Measurements from ENCODE around the gene LY6G6C. TPM values are rescaled to one million over a fixed set of nuclear protein-coding genes. Genes with fewer than 3 reads are reported as not detected.

The LY6G6C gene
- total RNA-seq, 4 donors from 2014 or later, result not detected

GRCh38 chr6:31717499-31718222 lies 3.9 kb downstream of the LY6G6C start:
- Histone ChIP-seq H3K36me3 (no peaks in the 10 kb centered on the region), H3K27me3 (no peaks in the 10 kb centered on the region), H3K4me3 (no peak overlapping the region), H3K27ac (replicated peaks in 1 of 4) (no peak overlapping the region), H3K4me1 (no peaks in the 10 kb centered on the region), H3K9me3 (no peaks in the 10 kb centered on the region)
- DNase-seq (ENCODE audit: extremely low spot score), result no peak
- TF ChIP-seq CTCF (IDR thresholded peaks at IDR 0.05) (no peak), POLR2AphosphoS5 (IDR thresholded peaks at IDR 0.05) (no peak), EP300 (IDR thresholded peaks at IDR 0.05) (no peak), POLR2A (IDR thresholded peaks at IDR 0.05; ENCODE audit: low read depth) (no peak)
- 67% methylated on average over 8 of the region's 10 CpGs for WGBS
- intact Hi-C loops (cut with DNase I), result no loop called here

- peaks cover 0 to under 1% (median 0%) of the 10 kb centered on the region in 4 donors for H3K27me3 ChIP-seq
- DNase-seq (ENCODE audit: extremely low spot score), result no peak
- no peaks in the 10 kb centered on the region for H3K9me3 ChIP-seq
- intact Hi-C loops (cut with DNase I), result no loop called here
- 67% methylated on average over 10 of the region's 16 CpGs for WGBS
- H3K27ac ChIP-seq (replicated peaks in 1 of 4), result no peak within 1 kb of the TSS
- no peaks in the 10 kb centered on the region for H3K36me3 ChIP-seq
- no peak within 1 kb of the TSS for H3K4me3 ChIP-seq
- TF ChIP-seq POLR2AphosphoS5 (IDR thresholded peaks at IDR 0.05) (no peak), POLR2A (IDR thresholded peaks at IDR 0.05; ENCODE audit: low read depth) (no peak), EP300 (IDR thresholded peaks at IDR 0.05) (no peak), CTCF (IDR thresholded peaks at IDR 0.05) (no peak)
- H3K4me1 ChIP-seq, result no peaks in the 10 kb centered on the region
Measured at GRCh38 chr6:31715022-31715958, 6.3 kb downstream of the LY6G6C start, which contains the start of gene LY6G6D. LY6G6D (plus strand) TSS chr6:31715348; CDS start chr6:31715356, 8 bp downstream.

GRCh38 chr6:31713991-31714684 lies 7.4 kb downstream of the LY6G6C start:
- H3K9me3 ChIP-seq, result no peaks in the 10 kb centered on the region
- no peak for DNase-seq (ENCODE audit: extremely low spot score)
- no peak for TF ChIP-seq CTCF (IDR thresholded peaks at IDR 0.05)
- no peak for TF ChIP-seq POLR2A (IDR thresholded peaks at IDR 0.05; ENCODE audit: low read depth)
- TF ChIP-seq POLR2AphosphoS5 (IDR thresholded peaks at IDR 0.05), result no peak
- TF ChIP-seq EP300 (IDR thresholded peaks at IDR 0.05), result no peak
- no peaks in the 10 kb centered on the region for H3K36me3 ChIP-seq
- peaks cover 0 to 6% (median 0%) of the 10 kb centered on the region in 4 donors for H3K27me3 ChIP-seq
- H3K4me3 ChIP-seq, result no peak overlapping the region
- H3K27ac ChIP-seq (replicated peaks in 1 of 4), result no peak overlapping the region
- intact Hi-C loops (cut with DNase I), result no loop called here
- 52% methylated on average over 5 of the region's 5 CpGs for WGBS
- H3K4me1 ChIP-seq, result no peaks in the 10 kb centered on the region

- Histone ChIP-seq H3K4me1 (no peaks in the 10 kb centered on the region), H3K27me3 (peaks cover 0 to 6% (median 0%) of the 10 kb centered on the region in 4 donors), H3K36me3 (no peaks in the 10 kb centered on the region), H3K27ac (replicated peaks in 1 of 4) (no peak overlapping the region), H3K9me3 (no peaks in the 10 kb centered on the region), H3K4me3 (no peak overlapping the region)
- DNase-seq (ENCODE audit: extremely low spot score), result no peak
- whole genome bisulfite sequencing, result 71% methylated on average over 4 of the region's 4 CpGs
- intact Hi-C loops (cut with DNase I), result no loop called here
- no peak for TF ChIP-seq POLR2A (IDR thresholded peaks at IDR 0.05; ENCODE audit: low read depth)
- no peak for TF ChIP-seq EP300 (IDR thresholded peaks at IDR 0.05)
- no peak for TF ChIP-seq POLR2AphosphoS5 (IDR thresholded peaks at IDR 0.05)
- TF ChIP-seq CTCF (IDR thresholded peaks at IDR 0.05), result no peak
Measured at GRCh38 chr6:31713465-31713864, 8.1 kb downstream of the LY6G6C start.
